ENCODE results near the gene PLEKHA7.

The PLEKHA7 gene

DNA sequence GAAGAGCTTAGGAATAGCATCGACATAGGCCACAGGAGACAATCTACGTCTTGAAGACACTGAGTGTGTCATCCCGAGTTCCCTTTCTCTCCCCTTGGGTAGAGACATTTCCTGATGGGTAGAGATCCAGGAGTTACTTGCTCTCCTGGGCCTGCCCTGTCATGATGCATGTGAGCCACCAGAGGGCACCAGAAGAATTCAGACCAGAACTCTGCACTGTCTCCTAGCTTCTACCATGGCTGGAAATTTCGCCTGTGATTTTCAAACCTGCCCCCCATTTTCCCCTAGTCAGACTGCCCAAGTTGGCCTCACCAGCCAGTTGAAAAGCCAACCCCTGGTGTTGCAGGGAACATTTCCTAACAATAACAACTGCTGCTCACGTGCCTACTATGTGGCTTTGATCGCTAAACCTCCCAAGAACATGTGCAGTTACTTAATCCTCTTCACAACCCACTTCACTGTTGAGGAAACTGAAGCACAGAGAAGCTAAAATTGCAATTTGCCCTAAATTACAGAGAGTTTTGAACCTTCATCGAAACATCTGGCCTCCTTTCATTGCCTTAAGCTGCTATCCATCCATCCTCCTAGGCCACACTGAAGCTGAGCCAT is 228.6 kb downstream of the PLEKHA7 start:
- peak; percentile 75 for DNase-seq

DNA sequence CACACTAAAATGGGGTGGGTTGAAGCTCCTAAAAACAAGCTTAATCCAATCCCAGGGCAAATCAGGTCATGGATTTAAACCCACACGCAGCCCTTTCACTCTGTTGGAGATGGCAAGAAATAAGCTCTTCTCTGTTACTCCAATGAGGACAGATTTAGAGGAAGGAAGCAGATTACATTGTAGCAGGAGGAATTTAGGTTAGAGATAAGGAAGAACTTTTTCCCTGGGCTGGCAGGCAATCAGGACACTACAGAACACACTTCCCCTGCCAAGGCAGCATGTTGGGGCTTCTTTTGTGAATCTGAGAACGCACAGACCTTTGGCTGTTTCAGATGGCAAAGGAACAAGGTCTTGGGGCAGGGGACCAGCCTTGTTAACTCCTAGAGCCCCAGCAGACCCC is 229.5 kb downstream of the PLEKHA7 start:
- no peak for DNase-seq

DNA sequence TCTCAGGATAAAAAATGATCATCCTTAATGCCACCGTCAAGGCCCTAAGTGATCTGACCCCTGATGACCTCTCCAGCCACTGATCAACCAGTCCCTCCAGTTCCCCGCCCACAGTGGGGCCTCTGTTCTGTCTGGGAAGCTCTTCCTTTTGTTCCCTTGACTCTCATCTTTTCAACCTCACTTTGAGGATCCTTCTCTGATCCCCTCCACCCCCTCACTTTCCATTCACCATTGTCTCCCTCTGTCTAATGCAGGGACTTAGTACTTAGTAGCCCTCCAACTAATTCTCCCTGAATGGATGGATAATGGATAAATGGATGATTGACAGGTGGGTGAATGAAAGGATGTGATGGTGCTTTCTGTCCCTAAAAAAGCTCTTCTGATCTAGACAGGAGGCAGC is 230.1 kb downstream of the PLEKHA7 start:
- no peak for DNase-seq

- no peak for DNase-seq
Observed at GRCh38 chr11:16783321-16783801, 230.9 kb downstream of the PLEKHA7 start.

DNA sequence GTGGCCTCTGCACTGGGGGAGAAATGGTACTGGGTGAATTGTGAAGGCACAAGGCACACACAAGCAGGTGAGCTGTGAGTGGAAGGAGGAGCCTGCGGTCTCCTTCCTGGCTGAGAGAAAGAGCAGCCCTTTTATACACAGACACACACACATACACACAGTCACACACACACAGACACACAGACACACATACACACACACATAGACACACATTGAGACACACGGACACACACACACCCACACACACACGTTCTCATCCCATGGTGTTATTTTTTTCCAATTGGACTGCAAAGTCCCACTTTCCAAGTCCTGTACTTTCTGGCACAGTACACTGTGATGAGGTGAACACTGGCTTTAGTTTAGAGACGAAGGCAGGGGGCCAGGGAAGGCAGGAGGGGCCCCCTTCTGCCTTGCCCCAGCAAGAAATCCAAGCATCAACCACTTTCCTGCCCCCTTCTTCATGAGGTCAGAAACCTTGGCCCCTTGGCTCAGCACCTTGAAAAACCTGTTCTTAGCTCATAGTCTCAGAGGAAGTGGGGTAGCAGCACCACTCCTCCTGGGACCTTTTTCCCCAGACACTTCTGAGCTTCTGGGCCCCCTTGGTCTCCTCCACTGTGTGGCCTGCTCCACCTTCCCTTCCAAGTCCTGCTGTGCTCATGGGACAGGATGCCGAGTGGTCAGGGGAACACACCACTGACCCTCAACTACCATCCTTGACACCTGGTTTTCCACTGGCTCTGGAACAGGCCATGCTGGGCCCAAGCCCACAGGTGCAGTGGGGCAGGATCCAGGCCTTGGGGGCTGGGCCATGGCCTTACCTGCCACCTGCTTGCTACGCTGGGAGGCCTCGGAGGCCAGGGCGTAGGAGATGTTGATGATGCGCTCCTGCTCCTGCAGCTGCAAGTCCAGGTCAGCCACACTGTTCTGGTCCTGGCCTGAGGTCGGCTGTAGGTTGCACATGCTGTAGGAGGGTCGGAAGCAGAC is 232.0 kb downstream of the PLEKHA7 start:
- DNase-seq, result no peak

DNA sequence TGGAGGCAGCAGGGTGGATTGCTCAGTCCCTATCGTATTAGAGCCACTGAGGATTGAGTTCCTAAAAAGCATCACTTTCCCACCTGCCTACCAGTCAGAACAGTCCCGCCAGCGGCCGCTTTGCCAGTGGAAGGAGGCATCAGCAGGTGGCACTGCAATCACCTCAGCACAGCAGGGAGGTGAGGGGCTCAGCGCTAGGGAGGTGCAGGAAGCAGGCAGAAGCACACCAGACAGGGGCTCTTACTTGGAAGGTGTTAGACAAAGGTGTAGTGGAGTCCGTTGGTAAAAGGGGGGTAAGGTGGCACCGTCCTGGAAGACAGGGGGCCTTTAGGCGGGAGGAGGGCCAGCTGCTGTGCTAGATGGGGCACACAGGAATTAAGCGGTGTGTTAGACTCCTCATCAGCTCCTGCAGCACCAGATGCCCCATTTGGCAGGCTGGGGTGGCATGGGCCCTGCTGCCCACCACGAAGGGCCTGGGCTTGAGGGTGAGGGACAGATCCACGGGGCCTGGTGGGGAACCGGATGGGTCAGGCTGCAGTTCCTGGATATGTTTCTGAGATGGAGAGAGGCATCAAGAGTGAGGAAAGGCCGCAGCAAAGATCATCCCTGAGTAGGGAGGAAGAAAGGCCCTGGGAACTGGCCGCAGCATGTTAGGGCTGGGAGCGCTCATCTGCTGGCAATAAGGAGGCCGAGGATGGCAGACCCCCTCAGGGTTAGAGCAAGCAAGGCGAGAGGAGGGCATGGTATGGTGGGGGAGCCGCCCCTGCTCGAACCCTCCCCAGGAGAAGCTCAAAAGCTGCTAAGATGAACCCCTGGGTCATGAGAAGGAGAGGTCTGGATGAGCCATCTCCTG is 233.3 kb downstream of the PLEKHA7 start:
- DNase-seq, result no peak

DNA sequence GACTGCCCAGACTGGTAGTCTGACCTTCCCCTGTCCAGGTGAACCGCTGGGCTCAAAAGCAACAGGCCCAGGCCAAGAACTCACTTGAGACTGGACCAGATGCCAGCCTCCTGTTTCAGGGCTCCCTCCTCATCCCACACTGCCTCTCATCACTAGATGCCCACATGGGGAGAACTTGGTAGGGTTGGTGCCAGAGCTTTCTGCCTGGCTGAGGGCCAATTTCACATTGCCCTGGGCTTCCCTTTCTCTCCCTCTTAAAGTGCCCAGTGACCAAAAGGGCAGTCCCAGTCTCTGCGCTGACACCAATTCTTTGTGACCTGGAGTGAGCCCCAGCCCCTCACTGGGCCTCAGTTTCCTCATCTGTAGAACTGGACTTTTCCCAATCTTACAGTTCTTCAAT is 234.1 kb downstream of the PLEKHA7 start:
- no peak for DNase-seq

DNA sequence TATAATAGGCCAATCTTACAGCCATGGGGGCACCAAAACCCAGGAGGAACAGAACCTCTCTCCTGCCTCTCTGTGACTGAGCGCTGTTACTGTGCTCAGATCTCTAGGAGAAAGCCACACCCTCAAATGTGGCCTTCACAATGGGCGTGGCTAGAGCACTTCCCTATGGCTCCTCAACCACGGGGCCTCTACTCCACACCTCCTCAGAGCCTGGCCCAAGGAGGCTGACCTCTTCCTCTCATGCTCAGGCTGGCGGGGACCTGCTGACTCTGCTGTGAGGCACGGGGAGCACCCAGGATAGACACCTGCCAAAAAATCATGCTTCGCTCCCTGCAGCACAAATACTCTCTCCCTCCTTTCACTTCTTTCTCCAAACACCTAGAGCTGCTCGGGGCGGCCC is 234.8 kb downstream of the PLEKHA7 start:
- no peak for DNase-seq

DNA sequence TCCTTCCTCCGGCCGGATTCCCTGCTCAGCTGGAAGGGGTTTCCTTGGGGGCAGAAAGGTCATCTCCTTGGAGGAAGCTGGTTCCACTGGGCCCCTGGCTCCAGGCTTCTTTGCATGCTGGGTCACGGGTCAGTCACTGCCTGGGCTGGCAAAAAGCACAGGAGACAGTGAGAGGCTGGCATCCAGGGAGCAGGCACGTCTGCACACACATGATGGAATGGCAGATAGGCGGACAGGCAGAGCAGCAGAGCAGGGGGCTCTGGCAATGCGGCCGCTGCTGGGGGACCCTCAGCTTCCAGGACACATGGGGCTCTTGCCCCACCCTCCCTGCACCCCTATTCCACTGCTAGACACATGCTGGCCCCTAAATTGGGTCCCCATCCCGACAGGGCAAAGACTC is 235.3 kb downstream of the PLEKHA7 start:
- DNase-seq, result no peak

GRCh38 chr11:16778286-16778685 is 235.9 kb downstream of the PLEKHA7 start:
- no peak for DNase-seq

DNA sequence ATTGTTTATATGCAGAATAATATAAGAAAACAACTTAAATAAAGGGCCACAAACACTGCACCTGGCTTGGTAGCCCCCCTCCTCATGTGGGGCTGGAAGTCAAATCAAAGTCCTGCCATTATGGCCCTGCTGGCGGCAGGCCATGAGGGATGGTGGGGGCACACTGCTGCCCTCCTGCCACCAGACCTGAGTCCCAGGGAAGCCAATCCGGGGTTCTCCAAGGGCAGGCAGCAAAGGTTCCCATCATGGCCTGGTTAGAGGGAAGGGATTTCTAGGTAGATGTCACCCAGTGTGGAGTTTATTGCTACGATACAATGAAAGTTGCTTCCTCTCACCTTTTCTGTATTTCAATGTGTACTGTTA is 236.6 kb downstream of the PLEKHA7 start:
- DNase-seq, result no peak

- no peak for DNase-seq
Observed at GRCh38 chr11:16776711-16777612, 237.3 kb downstream of the PLEKHA7 start.

DNA sequence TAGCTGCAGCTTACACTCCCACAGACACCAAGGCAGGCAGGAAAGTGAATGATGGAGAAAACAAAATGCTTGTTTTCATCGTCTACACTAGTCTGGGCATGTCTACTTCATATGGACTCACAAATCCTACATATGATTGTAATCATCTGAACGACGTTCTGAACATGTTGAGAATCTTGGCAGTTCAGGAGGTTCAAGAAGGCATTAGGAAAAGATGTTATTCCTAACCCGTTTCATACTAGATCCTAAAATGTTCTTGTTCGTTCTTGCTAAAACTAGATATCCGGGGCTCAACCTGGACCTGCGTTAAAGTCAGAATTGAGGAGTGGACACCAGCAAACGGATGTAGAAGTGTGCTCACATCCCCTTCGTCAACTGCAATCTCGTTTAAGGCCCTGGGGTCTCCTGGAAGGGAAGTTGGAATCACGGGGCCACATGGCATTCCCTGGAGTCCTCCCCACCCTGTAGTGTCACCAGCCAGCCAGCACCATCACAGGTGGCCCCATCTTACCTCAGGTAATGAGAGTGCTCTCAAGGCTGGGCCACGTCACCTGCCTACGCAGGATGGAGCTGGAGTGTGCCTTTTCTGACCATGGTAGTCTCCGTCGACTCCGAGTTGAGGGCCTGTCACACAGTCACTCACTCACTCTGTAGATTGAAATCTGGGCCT is 238.5 kb downstream of the PLEKHA7 start:
- DNase-seq, result no peak

DNA sequence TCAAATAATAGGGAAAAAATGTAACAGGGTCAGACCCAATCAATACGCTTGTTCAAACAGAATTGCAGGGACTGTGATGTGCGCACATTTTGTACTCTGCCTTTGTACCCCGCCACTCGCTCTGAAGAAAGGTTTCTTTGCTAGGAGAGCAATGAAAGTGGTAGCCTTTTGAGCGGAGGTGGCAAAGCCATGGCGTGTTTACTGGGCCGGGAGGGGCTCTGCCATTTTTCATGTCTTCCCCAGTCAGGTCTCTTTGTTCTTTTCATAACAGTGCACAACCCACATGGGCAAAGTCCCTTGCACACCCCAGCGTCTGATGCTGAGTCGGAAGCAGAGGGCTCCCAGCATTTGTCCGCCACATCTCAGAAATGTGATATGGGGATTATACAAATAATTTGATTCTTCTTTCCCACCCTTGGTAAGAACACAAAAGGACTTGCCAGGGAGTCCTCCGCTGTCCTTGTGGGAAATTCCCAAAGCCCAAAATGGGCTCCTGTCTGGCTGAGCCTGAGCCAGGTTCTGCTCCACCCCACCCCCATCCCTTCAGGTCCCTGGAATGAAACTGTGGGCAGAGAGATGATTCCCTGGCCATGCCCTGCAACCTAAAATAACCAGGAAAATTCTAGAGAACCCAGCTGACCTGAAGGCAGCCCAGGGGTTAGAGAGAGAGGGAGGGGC is 239.1 kb downstream of the PLEKHA7 start:
- DNase-seq, result no peak

GRCh38 chr11:16773981-16774935 is 240.0 kb downstream of the PLEKHA7 start:
- DNase-seq, result no peak

GRCh38 chr11:16772141-16772512 is 242.1 kb downstream of the PLEKHA7 start:
- no peak for DNase-seq

GRCh38 chr11:16771350-16772140 is 242.7 kb downstream of the PLEKHA7 start:
- no peak for DNase-seq

GRCh38 chr11:16770016-16770415 is 244.2 kb downstream of the PLEKHA7 start:
- no peak for DNase-seq

GRCh38 chr11:16769386-16769785 is 244.8 kb downstream of the PLEKHA7 start:
- DNase-seq, result no peak
